H1 (cell line): Measurements from ENCODE around the gene PLA2G4A. TPM values are rescaled to one million over a fixed set of nuclear protein-coding genes. Genes with fewer than 3 reads are reported as not detected.

Source experiments
- MAFK ChIP-seq: IDR thresholded peaks from 2 replicates; pipeline ENCODE4 v1.6.1; 2012; ENCODE audit warnings: low read depth, mild to moderate bottlenecking, improper control_type of control experiment, low read length
- NRF1 ChIP-seq: IDR thresholded peaks from 2 replicates; pipeline ENCODE4 v1.6.1; 2011; ENCODE audit warnings: mild to moderate bottlenecking, low read depth, low read length, improper control_type of control experiment
- PHF8 ChIP-seq: fragments of 200-600 bp; sonication (generic); conservative IDR thresholded peaks from 2 replicates; pipeline ENCODE4 v1.7.1; 2012; ENCODE audit warnings: low read depth, mild to moderate bottlenecking, inconsistent platforms, low read length, moderate library complexity
- POU5F1 ChIP-seq: IDR thresholded peaks from 2 replicates; pipeline ENCODE4 v1.6.1; 2011; ENCODE audit warnings: low read depth, mild to moderate bottlenecking, low read length, moderate library complexity
- SIX5 ChIP-seq: IDR thresholded peaks from 2 replicates; pipeline ENCODE4 v1.6.1; 2011; ENCODE audit warnings: mild to moderate bottlenecking, low read depth, low read length
- TAF1 ChIP-seq: IDR thresholded peaks from 2 replicates; pipeline ENCODE4 v1.6.1; 2011; ENCODE audit warnings: mild to moderate bottlenecking, low read depth, low read length
- polyA plus RNA-seq, 7 experiments: library from polyadenylated mRNA; depleted of rRNA in 3 of 7; stranded (reverse) in 5 of 7; unstranded in 2 of 7; fragments of >200 nt in 5 of 7; fragments of 200-250 nt in 2 of 7; gene quantifications; 1 replicate in 5 of 7; 2 replicates in 1 of 7; 4 replicates in 1 of 7; pipeline versions ENCODE4 v1.2.1 to v1.2.3, GENCODE V29; 2011 to 2013; ENCODE audit warnings: missing spikeins in 2 of 7, mixed read lengths in 2 of 7
- total RNA-seq: library from RNA; stranded (reverse); fragmentation: NEBNext Ultra II Directional; extraction: Animal tissue kit (Norgen Biotek cat#: 25700); gene quantifications from 2 replicates; pipeline ENCODE4 v1.2.1, GENCODE V29; 2021

PLA2G4A gene
- total and polyA plus RNA-seq, 2 of the 8 experiments (the other 6 are each of a cell fraction or from before 2014, with no cell fraction given), result 0.63 to 1.4 TPM

- no peak for TF ChIP-seq NRF1
- TF ChIP-seq MAFK, result no peak
- no peak for TF ChIP-seq TAF1
- no peak for TF ChIP-seq POU5F1
- TF ChIP-seq PHF8, result no peak
- no peak for TF ChIP-seq SIX5
Measured at GRCh38 chr1:186802388-186802787, 26.4 kb upstream of the PLA2G4A start (continued).
